Middle frontal gyrus (tissue), 1 donor: ENCODE results near the gene SIX6.
"Not testable (repeated sequence)": the region's sequence is repeated elsewhere in the genome, so short reads cannot be mapped to it uniquely, and the experiment has no call there.

Experiments
- DNase-seq: peaks from one replicate; pipeline ENCODE4 v3.0.0-alpha.2; 2015; ENCODE audit warnings: low spot score; ENCODE audit errors: extremely low spot score

SIX6 gene

GRCh38 chr14:60508707-60509437 lies at the start of gene SIX6:
Gene SIX6, plus strand, starts transcription at chr14:60509146. Its CDS starts 253 bp downstream, at chr14:60509399.
- DNase-seq: no peak

GRCh38 chr14:60480248-60480647 lies 28.7 kb upstream of the SIX6 start:
- DNase-seq: not testable (repeated sequence)

GRCh38 chr14:60482743-60483142 lies 26.2 kb upstream of the SIX6 start:
- no peak for DNase-seq

- DNase-seq: no peak
These were observed 23.8 kb upstream of the SIX6 start for GRCh38 chr14:60485057-60485597.

GRCh38 chr14:60485598-60486251 lies 23.2 kb upstream of the SIX6 start, which contains the start of gene C14orf39:
Gene C14orf39, minus strand, starts transcription at chr14:60486063. Its CDS starts 985 bp downstream, at chr14:60485078.
- DNase-seq: no peak

GRCh38 chr14:60487211-60487610 lies 21.7 kb upstream of the SIX6 start:
- no peak for DNase-seq

- no peak for DNase-seq
These were observed 20.8 kb upstream of the SIX6 start for GRCh38 chr14:60488175-60488574.

GRCh38 chr14:60490270-60490669 lies 18.7 kb upstream of the SIX6 start:
- DNase-seq: no peak

- DNase-seq: no peak
These were observed 13.0 kb upstream of the SIX6 start for GRCh38 chr14:60495946-60496345.

GRCh38 chr14:60502541-60502940 lies 6.4 kb upstream of the SIX6 start:
- no peak for DNase-seq

- DNase-seq: no peak
These were observed 3.5 kb upstream of the SIX6 start for GRCh38 chr14:60505448-60505847.

- no peak for DNase-seq
These were observed 2.9 kb upstream of the SIX6 start for GRCh38 chr14:60506010-60506409.

- DNase-seq: no peak
These were observed 2.4 kb upstream of the SIX6 start for GRCh38 chr14:60506462-60506984.

GRCh38 chr14:60506985-60507829 lies 1.7 kb upstream of the SIX6 start:
- no peak for DNase-seq

GRCh38 chr14:60508363-60508706 lies 611 bp upstream of the SIX6 start:
- DNase-seq: no peak

- DNase-seq: no peak
These were observed 700 bp downstream of the SIX6 start for GRCh38 chr14:60509438-60510253.

- DNase-seq: no peak
These were observed 1.5 kb downstream of the SIX6 start for GRCh38 chr14:60510254-60510950.

GRCh38 chr14:60510951-60511599 lies 2.1 kb downstream of the SIX6 start:
- DNase-seq: no peak

- no peak for DNase-seq
These were observed 3.2 kb downstream of the SIX6 start for GRCh38 chr14:60512126-60512525.
